Measurements from ENCODE around the gene CTXND1.

Gene CTXND1

DNA sequence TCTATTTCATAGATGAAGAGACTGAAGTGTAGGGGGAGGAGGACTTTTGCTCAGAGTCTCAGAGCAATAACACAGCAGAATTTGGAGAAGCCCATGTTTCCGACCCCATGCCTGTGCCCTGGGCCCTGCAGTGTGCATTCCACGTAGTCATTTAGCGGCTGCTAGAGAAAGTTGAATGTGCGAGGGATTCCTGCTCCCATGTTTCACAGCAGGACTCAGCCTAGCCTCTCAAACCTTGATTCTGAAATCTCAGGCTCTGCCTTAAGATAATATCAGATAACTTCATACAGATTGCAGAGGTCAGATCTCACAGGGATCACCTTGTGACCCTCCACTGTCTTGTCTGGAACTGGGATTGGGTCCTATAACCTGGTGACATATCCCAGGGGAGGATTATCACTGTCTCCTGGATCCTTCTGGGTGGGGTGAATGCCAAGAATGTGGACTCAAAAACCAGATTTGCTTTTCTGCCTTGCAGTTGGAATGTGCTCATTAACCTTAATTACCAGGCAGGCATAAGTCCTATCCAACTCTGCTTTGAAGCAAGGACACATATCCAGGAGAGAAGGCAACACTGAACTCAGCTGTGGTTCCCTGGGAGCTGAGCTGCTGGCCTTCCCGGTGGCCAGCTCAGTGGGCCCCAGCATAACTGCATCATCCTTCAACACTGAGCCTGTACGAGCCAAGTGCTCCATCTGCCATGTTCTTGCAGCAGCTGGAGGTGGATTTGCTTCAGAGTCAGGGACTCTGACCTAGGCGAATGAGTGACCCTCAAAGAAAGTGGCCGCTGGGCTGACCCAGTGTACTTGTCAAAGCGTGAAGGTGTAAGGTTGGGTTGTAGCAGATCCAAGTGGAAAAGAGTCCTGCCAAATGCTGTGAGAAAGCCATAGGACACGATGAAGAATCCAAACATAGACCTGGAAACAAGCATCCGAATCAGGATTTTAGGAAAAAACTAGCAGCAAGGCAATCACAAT, 43.0 kb downstream of the CTXND1 start:
- no peak for DNase-seq

DNA sequence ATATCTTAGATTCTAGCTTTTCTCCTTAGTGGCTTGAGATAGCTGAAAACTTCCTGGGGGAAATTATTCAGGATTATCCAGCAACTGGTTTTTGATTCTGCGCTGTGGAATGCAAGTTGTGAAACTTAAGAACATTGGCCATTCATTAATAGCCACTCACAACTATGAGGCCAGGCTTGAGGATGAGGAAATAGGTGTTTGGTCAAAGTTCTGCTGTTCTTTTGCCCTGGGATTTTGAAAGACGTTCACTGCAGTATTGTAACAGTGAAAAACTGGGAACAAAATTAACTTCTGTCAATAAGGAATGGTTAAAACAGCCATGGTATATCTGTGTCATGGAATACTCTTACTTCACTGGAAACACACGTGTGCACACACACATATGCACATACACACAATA, 44.1 kb downstream of the CTXND1 start:
- DNase-seq, result no peak

DNA sequence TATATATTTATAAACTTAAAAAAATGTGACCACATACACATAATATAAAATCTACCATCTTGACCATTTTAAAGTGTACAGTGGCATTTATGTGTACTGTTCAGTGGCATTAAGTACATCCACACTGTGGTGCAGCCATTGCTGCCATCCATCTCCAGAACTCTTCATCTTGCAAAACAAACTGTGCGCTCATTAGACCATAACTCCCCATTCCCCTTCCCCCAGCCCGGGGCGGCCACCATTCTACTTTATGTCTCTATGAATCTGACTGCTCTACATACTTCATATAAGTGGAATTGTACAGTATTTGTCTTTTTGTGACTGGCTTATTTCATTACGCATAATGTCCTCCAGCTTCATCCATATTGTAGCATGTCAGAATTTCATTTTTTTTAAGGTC, 47.8 kb downstream of the CTXND1 start:
- no peak for DNase-seq

DNA sequence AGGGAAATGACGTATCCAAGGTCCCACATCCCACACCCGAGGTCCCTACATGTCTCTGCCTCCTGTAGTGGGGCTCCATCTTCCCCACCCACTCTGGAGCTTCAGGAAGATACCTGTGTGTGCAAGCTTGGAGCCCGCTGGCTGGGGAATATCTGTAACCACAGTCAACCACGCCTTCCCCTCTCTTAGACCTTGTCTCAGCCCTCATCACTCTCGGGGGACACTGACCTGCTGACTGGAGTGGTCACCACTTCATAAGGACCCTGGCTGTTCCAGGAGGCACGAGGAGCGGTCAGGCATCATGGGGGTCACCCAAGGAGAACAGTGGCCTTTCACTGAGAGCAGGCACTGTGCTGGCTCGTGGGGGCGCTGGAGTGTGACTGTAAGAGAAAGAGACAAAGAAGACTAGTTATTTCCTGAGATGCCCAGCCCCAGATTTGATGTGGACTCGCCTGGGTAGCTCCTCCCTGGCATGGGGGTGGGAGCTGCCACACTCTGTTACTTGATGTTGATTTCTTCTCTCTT, 48.6 kb downstream of the CTXND1 start:
- DNase-seq, result no peak

DNA sequence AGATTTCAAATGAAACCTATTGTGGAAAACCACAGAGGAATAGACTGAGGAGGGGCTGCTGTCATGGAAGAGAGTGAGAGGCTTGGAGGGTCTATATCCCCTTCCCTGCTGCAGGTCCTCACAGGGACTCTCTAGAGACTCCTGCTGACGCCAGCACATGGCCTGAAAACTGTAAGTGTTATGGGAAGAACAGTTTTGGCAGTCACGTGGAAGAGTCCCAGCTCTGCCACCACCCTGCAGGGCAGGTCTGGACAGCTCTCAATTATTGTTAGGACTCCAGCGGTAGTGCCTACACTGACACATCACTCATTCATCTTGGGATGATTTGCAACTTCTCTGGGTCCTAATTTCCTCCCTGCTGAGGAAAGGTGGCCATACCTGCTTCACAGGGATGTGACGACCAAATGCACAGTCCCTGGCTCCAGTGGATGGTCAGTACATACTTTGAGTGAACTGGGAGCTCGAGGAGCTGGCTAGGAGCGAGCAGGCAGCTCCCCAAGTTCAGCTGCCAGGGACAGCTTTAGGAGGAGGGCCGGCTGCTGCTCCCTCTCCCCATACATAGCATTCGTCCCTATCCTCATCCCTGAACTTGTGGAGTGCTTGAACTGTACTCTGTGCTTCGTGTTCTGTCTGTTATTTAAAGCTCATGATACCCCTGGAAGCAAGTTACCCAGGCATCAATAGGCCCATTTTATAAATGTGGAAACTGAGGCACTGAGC, 49.2 kb downstream of the CTXND1 start:
- DNase-seq, result no peak

DNA sequence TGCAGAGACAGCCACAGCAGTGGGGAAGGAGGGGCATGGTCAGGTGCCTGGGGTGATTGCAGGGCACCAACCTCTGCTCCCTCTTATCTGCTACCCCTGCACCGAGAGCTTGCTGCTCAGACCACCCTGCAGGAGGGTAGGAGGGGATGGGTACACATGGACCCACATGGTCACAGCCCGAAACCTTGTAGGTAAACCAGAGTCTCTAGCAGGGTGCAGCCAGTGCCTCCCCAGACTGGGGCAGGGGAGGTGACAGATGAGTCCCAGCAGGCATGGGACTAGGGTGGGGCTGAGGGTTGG, 50.0 kb downstream of the CTXND1 start:
- DNase-seq, result no peak

DNA sequence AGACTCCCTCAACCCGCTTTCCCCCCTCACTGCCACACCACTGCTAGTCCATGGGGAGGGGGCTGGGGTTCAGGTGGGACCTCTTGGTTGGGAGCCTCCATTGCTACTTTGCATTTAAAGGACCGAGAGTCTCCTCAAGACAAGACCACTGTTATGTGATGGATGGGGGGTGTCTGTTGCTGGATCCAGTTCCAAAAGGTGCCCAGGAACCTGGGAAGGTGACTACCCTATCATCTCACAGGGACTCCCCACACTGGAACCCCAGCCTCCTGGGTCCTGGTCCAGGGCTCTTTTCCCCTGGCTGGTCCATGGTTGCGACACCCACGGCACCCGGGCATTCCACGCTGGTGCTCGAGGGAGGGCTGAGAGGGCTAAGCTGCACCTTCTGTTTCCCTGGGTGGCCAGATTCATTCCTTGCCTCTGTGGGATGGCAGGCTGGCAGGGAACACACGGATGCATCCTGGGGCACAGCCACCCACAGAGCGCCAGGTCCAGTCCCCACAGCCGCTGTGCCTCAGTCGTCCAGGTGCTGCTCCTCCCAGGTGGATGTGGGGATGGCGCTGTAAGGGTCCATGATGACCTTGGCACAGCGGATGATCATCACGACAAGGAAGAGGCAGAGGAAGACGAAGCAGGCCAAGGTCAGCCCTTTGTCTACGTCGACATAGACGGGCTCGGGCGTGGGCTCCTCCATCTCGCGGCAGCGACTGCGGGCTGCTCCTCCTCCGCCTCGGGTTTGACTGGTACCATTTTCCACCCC, 50.6 kb downstream of the CTXND1 start:
- DNase-seq, result no peak

DNA sequence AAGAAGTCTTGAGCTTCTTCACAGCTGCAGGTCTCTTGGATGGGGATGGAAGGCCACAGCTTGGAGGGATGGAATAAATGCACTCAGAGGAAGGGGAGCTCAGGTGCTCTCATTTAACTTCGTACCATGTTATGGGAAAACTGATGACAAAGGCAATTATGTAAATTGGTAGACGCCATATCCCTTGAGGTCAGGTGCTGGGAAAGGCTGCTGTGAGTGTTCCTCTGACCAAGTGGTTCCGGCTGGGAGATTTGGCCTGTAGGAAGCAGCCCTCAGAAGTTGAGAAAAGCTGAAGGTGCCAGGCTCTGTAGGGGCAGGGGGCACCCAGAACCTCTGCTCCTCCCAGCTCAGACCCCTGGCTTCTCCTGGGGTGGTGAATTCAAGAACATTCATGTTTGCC, 52.1 kb downstream of the CTXND1 start:
- no peak for DNase-seq

DNA sequence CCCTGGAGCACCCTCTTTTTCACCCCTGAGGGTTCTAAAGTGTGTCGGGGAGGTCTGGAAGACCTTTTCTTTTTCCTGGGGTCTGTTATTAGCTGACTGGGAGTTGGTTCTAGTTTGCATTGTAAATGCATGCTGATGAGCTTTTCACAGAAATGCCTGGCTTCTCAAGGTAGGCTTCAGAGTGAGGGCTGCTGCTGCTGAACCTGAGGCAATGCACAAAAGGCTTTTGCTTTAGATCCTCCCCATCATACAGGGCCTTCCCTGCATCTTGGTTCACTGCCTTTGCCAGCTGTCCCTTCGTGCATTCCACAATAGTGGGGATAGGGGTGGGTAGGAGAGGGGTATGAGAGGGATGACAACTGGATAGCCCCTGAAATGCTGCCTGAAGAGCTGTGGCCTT, 52.6 kb downstream of the CTXND1 start:
- no peak for DNase-seq

DNA sequence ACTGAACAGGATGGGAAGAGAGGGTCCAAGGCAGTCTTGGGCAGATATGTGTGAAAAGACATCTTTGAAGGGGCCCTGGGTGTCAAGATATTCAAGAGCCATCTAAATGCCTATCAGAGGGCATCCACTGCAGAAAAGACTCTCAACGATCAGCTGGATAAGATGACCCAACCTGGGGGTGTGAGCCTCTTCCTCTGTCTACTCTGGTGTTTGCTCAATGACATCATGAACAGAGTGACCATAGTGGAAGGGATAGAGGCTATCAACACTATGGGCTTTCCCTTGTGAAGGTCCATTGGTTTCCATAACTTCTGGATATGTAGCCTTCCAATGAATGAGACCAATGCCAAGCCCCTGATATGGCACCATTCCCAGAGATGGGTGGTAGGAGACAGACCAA, 57.1 kb downstream of the CTXND1 start:
- no peak for DNase-seq

DNA sequence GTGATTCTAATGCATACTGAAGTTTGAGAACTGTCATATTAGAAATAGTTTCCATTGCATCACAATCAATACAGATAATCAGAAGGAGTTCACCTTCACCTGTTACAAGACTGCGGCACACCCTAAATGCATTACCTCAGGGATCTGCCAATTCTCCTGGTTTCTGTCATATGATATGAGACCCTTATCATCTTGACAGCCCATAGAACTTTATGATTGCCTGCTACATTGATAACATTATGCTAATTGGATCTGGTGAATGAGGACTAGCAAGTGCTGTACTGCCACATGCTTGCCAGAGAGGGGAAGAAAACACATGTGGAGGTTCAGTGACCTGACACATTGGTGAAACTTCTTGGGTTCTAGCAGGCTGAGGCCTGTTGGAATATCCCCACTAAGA, 57.8 kb downstream of the CTXND1 start:
- DNase-seq, result no peak

DNA sequence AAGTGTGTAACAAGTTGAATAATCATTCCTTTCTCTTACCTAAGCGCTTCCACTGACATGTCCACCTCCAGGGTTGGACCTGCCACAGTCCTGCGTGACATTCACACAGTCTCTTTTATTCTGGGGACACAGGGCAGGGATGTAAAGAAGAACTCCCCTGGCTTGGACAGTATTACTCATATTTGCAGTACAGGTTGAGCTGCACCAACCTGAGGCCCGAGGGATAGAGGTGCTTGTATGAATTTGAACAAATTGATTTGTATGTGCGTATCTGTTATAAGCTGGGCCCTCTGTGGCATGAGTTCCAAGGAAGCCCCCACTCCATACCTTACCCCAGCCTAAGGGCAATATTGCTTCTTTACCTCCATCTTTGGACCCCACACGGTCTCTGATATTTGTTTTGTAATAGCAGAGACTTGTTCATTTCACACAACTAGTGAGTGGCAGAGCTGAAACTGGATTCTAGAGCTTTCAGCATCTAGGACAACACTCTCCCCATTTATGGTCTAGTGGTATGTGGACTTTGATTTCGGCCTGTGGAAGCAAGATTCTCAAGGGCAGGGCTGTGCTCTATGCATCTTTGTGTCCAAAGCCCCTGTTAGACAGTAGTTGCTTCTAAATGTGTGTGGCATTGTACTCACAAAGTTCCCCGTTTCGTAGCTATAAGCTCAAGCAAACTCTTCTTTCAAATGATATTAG, 60.0 kb downstream of the CTXND1 start:
- no peak for DNase-seq

DNA sequence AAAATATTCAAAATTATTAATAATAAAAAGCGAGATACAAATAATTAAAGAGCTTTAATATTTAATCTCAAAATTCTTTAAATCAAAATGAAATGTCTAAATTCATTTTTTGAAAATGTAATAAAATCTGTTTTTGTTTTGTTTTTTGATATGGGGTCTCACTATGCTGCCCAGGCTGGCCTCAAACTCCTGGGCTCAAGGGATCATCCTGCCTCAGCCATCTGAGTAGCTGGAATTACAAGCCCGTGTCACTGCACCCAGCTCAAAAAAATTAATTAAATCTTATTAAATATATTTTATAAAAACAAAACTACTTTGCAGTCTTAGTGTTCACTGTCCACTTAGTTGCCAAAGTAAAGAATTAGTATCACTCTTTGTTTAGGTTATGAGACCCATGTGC, 60.8 kb downstream of the CTXND1 start:
- DNase-seq, result no peak

DNA sequence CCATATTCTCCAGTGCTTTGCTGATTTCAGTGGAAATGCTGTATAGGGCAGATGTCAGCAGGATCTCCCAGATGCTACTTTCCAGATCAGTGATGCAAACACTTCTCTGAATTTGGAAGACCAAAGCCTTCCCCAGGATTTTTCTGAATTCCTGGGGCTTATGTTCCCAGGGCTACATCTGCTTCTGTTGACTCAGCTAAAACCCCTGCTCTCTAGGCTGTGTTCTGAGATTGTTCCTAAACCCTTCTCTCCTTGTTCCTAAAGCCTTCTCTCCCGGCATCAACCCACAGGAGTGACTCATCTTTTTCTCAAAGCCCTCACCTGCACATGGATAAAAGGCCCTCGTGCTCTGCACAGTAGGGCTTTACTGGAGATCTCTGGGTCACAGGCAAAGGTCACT, 63.8 kb downstream of the CTXND1 start:
- DNase-seq, result no peak

DNA sequence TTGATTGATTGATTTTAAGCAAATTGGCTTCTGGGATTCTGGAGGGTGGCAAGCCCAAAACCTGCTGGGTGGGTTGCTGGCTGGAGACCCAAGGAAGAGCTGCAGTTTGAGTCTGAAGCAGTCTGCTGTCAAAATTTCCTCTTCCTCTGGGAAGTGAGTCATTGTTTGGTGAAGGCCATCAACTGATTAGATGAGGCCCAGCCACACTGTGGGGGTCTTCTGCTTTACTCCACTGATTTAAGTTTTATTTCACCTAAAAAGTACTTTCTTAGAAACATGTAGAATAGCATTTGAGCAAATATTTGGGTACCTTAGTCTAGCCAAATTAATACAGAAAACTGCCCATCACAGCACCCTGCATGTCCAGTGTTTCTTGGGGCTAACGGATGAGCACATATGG, 65.4 kb downstream of the CTXND1 start:
- DNase-seq, result no peak

DNA sequence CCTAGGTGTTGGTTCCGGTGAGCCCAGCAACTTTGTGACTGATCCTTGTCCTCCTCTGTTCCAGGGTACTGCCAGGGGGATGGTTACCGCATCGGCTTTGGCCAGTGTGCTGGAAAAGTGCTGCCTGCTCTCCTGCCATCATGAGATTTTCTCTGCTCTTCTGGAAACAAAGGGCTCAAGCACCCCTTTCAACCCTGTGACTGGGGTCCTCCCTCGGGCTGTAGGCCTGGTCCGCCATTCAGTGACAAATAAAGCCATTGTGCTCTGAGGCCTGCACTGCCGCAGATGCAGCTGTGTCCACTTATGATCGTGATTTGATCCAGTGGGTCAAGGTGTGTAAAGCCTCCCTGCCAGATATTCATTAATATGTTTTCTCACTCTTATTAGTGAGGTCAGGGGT, 65.9 kb downstream of the CTXND1 start:
- DNase-seq, result no peak

DNA sequence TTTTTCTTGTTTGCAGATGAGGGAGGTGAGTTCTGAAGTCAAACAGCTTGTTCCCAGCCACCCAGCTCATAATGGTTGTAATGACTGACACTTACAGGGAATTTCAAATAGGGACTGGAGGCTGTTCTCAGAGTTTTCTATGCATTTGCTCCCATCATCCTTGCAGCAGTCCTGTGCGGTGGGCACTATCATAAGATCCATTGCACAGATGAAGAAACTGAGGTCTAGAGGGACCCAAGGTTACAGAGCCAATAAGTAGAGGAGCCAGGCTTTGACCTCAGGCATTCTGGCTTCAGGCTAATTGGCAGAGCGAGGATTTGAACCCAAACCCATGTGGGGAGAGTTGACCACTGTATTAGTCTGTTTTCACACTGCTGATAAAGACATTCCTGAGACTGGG, 66.9 kb downstream of the CTXND1 start:
- no peak for DNase-seq

DNA sequence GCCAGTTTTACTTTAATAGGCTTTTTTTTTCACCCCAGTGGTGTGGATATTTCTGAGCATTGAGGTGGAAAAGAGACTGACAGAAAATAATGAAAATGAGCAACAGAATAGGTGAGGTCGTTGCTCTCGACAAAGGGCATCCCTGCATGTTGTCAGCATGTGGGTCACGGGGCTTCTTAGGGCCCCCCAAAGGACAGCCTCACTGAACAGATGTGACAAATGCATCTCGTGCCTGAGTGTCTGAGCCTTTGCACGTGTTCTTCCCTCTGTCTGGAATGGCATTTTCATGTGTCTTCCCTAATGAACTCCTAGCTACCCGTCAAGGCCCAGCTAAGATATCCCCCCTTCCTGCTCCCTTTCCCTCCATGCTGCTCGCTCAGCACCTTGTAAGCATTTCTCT, 67.5 kb downstream of the CTXND1 start:
- no peak for DNase-seq

DNA sequence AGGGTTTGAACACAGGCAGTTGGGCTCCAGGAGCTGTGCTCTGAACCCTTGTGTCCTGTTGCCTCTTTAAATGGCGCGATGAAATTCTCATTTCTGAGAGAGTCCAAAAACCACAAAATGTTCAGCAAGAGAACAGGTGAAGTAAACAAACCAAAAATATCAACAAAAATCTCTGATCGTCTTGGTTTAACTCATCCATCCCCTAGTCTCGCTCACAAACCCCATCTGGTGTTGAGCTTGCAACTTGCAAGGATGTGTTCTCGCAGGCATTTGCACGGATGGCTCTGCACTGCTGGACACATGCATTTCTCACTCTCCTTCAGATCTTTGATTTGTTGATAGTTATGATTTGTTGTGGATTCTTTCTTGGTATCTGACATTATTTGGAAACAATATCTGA, 68.1 kb downstream of the CTXND1 start:
- DNase-seq, result no peak

DNA sequence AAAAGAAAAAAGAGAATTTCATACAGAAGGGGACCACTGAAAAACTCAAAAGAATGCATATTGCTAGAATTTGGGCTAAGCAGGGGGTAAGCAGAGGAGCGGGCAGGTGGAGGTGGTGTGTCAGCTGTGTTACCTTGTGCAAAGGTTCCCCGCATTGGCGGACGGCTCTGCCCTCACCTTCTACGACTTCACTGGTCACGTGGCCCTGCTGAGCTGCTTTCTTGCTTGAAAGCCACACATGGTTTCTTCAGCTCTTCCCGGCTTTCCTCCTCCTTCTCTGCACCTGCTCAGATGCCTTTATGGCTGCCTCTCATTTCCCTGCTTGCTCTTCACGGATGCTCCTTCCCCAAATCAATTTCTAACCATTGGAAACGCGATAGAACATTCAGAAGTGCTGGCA, 68.7 kb downstream of the CTXND1 start:
- DNase-seq, result no peak

DNA sequence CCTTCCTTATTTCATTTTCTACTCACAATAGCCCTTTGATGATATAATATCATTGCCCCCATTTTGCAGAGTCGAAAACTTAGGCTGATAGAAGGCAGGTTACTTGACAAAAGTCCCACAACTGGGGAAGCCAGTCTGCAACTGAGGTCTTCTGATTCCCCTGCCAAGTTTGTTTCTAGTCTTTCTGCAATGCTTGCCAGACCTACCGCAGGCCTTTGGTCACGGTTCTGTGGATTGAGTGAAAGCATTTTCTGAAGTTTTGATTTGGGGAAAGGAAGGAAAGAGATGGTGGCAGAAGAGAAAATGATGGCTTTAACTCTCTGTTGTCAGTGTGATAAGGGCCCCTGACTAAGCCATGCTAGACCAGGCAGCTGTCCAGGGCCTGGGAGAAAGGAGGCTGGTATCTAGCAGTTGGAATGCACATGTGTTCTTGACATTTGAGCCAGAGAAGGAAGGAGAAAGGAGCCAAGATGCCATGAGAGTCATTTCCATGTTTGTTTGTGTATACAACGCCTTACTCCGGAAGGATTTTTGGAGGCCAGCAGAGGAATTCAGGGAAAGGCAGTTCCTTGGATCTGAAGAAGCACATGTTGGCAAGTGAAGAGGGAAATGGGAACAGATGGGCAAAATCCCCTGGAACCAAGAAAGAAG, 69.3 kb downstream of the CTXND1 start:
- DNase-seq, result no peak

DNA sequence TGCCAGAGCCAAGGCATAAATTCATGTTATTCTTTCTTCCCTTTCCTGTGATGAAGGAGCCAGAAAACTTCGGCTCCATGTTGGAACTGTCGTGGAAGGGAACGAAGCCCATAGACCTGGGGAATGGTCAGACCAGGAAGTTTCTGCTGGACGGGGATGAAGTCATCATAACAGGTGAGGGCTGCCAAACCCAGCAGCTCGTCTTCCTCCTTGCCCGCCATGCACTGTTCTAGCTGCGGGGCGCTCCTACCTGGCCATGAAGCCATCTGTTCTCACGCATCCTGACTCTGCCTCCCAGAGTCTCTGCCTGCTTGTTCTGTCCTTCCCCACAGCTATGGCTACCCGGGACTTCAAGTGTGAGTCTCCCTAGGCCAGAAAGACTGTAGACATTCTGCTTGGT, 71.0 kb downstream of the CTXND1 start:
- DNase-seq, result no peak
